Measurements from ENCODE around the gene TESK2.
A peak's percentile ranks its signal among the peaks of the same experiment; 100 is the strongest.

The TESK2 gene

GRCh38 chr1:45359882-45360513 lies 131.0 kb downstream of the TESK2 start:
- no peak for DNase-seq (ENCODE audit: low spot score)

GRCh38 chr1:45356186-45356585 lies 134.8 kb downstream of the TESK2 start:
- no peak for TF ChIP-seq CTCF (IDR thresholded peaks at IDR 0.05; ENCODE audit: extremely low read depth, missing control alignments)
- no peak for DNase-seq (ENCODE audit: low spot score)

More at GRCh38 chr1:45359882-45360513, 131.0 kb downstream of the TESK2 start:
- peak; percentile 21 for TF ChIP-seq CTCF (IDR thresholded peaks at IDR 0.05; ENCODE audit: extremely low read depth, missing control alignments)

DNA sequence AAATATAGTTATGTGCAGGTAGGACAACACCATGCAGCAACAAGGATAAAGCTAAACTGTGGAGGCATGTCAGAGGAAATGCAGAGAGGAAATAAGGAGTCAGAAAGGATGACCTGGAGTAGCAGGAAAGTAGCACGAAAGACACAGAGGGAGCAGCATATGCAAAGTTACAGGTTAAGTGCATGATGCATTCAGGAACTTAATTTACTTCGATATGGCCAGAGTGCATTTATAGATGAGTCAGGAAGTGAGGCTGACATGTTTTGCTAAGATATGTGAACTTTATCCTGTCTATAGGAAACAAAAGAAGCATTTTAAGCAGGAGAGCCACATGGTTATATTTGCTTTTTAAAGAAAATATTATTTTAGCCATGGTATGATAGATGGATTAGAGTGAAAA lies 135.3 kb downstream of the TESK2 start:
- no peak for DNase-seq (ENCODE audit: low spot score)

GRCh38 chr1:45354838-45355237 lies 136.1 kb downstream of the TESK2 start:
- TF ChIP-seq CTCF (IDR thresholded peaks at IDR 0.05; ENCODE audit: extremely low read depth, missing control alignments), result no peak

More for the DNA sequence above, 135.3 kb downstream of the TESK2 start:
- no peak for TF ChIP-seq CTCF (IDR thresholded peaks at IDR 0.05; ENCODE audit: extremely low read depth, missing control alignments)

GRCh38 chr1:45353685-45354084 lies 137.3 kb downstream of the TESK2 start:
- no peak for DNase-seq (ENCODE audit: low spot score)
- TF ChIP-seq CTCF (IDR thresholded peaks at IDR 0.05; ENCODE audit: extremely low read depth, missing control alignments), result no peak

More at GRCh38 chr1:45354838-45355237, 136.1 kb downstream of the TESK2 start:
- no peak for DNase-seq (ENCODE audit: low spot score)

- no peak for DNase-seq (ENCODE audit: low spot score)
- TF ChIP-seq CTCF (IDR thresholded peaks at IDR 0.05; ENCODE audit: extremely low read depth, missing control alignments), result no peak
These were observed 139.5 kb downstream of the TESK2 start for GRCh38 chr1:45351508-45351907.

- DNase-seq (ENCODE audit: low spot score), result no peak
These were observed 141.8 kb downstream of the TESK2 start for GRCh38 chr1:45348966-45349677.

More at GRCh38 chr1:45348966-45349677, 141.8 kb downstream of the TESK2 start:
- TF ChIP-seq CTCF (IDR thresholded peaks at IDR 0.05; ENCODE audit: extremely low read depth, missing control alignments), result no peak
